Neural progenitor cell (in vitro differentiated cells): ENCODE results near the gene BEAN1.

Experiments used
- EZH2phosphoT487 ChIP-seq: fragments of 200-600 bp; sonication (generic); IDR thresholded peaks from 2 replicates; pipeline ENCODE4 v1.6.1; 2017; ENCODE audit warnings: antibody characterized with exemption
- TF ChIP-seq, protein P1 (sequence below): fragments of 200-600 bp; sonication (generic); IDR thresholded peaks from 2 replicates; pipeline ENCODE4 v1.5.1; 2017; ENCODE audit warnings: antibody characterized with exemption, mild to moderate bottlenecking

DNA sequence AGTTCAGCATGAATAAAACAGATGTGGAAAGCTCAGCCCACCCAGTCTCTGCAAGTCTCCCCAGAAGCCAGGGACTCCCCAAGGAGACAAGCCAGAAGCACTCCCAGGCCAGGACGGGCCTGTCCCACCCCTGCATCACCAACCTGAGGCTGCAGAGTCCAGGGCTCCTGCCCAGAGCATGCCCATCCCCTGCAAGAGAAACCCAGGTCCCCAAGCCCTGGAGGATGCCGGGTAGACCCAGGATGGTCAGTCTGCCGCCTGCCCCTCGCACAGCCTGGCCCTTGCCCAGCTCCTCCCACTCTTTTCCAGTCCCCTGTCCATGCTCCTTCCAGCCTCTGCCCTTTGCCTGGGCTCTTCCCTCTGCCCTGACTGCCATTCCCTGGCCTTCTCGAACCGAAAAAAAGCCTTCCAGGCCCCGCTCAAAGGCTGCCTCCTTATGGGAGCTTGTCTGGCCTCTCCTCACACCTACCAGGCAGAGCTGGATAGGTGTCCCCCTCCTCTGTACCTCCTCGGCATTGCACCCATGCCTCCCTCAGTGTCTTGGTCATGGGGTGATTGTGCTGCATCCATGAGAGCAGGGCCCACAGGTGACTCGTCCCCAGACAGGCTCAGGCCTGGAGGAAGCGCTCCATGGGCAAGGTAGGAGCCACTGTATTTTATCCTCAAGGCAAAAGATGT is 44.8 kb downstream of the BEAN1 start:
- no peak for TF ChIP-seq EZH2phosphoT487
- TF ChIP-seq, protein P1, sequence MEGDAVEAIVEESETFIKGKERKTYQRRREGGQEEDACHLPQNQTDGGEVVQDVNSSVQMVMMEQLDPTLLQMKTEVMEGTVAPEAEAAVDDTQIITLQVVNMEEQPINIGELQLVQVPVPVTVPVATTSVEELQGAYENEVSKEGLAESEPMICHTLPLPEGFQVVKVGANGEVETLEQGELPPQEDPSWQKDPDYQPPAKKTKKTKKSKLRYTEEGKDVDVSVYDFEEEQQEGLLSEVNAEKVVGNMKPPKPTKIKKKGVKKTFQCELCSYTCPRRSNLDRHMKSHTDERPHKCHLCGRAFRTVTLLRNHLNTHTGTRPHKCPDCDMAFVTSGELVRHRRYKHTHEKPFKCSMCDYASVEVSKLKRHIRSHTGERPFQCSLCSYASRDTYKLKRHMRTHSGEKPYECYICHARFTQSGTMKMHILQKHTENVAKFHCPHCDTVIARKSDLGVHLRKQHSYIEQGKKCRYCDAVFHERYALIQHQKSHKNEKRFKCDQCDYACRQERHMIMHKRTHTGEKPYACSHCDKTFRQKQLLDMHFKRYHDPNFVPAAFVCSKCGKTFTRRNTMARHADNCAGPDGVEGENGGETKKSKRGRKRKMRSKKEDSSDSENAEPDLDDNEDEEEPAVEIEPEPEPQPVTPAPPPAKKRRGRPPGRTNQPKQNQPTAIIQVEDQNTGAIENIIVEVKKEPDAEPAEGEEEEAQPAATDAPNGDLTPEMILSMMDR = peak; percentile 22
